Kidney capillary endothelial cell (primary cell): ENCODE results near the gene ABHD13.
"Not testable (repeated sequence)": the region's sequence is repeated elsewhere in the genome, so short reads cannot be mapped to it uniquely, and the experiment has no call there.

Experiments
- DNase-seq: peaks from one replicate; pipeline ENCODE4 v3.0.0-alpha.2; 2018; ENCODE audit warnings: low spot score

The ABHD13 gene

GRCh38 chr13:108218044-108218974, at the start of gene ABHD13:
Gene ABHD13 (plus strand): TSS chr13:108218392. CDS start chr13:108229219, 10,827 bp downstream.
- peak; percentile 89 for DNase-seq

- no peak for DNase-seq
Observed at GRCh38 chr13:108168929-108169328, 49.3 kb upstream of the ABHD13 start.

- DNase-seq, result peak; percentile 14
Observed at GRCh38 chr13:108176685-108177274, 41.4 kb upstream of the ABHD13 start.

- no peak for DNase-seq
Observed at GRCh38 chr13:108178078-108178477, 40.1 kb upstream of the ABHD13 start.

DNA sequence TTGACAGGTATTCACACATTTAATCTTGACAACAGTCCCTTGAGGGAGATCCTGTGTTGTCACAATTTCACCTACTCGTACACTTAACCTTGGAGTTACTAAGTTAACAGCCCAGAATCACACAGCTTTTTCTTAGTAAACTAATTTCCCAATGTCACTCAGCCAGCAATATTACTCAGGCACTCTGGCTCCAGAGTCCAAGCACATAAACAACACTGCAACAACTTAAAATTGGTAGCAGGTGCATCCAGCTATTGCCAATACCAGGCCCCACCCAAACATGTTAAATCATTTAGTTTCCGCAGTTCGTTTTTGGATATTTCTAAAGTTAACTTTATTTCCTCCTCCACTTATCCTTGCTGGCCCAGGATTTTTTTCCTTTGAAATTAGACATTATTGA, 35.5 kb upstream of the ABHD13 start:
- no peak for DNase-seq

- no peak for DNase-seq
Observed at GRCh38 chr13:108185223-108185622, 33.0 kb upstream of the ABHD13 start.

GRCh38 chr13:108188260-108188659, 29.9 kb upstream of the ABHD13 start:
- no peak for DNase-seq

DNA sequence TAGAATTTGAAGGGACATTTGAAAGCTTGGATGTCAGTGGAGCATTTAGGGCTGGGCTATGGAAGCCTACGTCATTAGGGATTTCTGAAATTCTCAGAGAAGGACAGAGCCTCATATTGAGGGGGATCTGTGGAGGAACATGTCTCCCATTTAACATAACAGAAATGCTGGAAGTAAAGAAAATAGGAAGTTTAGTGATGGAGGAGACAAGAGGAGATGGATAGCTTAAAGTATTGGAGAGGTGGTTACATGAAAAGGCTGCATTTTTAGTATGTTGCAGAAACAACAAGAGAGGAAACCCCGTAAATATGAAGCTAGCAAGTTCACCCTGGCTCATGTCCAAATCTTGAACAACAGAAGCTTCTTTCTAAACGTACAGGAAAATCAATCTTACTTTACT, 27.3 kb upstream of the ABHD13 start:
- DNase-seq, result no peak

- DNase-seq, result no peak
Observed at GRCh38 chr13:108193806-108194205, 24.4 kb upstream of the ABHD13 start.

- no peak for DNase-seq
Observed at GRCh38 chr13:108194435-108194936, 23.7 kb upstream of the ABHD13 start.

DNA sequence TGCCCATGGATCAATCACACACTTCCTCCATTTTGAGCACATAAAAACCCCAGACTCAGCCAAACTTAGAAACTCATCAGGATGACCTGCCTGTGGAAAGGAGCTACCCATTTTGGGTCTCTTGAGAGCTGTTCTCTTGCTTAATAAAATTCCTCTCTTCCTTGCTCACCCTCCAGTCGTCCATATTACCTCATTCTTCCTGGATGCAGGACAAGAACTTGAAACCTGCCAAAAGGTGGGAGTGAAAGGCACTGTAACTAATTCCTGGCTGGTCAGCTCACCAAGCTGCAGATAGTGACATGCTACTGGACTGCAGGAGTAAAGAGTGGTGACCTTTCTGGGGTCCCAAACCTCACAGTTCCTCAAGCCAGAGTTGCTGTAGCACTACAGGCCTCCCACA, 23.0 kb upstream of the ABHD13 start:
- DNase-seq, result no peak

DNA sequence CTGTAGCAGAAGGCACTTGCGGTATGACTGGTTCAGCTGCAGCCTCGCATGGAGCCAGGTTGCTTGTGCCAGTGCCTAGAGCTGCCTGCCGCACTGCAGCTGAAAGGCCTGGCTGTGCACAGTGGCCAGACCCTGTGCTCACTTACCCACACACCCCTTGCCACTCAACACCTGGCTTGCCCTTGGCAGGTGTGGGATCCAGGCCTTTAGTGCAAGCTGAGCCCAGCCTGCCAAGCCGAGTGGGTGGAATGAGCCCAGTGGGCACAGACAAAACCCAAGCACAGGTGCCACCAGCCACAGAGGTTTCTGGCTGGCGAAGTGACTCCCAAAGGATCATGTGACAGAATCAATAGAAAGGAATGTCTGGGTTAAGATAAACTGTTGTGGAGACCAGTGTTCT, 22.3 kb upstream of the ABHD13 start:
- DNase-seq, result no peak

DNA sequence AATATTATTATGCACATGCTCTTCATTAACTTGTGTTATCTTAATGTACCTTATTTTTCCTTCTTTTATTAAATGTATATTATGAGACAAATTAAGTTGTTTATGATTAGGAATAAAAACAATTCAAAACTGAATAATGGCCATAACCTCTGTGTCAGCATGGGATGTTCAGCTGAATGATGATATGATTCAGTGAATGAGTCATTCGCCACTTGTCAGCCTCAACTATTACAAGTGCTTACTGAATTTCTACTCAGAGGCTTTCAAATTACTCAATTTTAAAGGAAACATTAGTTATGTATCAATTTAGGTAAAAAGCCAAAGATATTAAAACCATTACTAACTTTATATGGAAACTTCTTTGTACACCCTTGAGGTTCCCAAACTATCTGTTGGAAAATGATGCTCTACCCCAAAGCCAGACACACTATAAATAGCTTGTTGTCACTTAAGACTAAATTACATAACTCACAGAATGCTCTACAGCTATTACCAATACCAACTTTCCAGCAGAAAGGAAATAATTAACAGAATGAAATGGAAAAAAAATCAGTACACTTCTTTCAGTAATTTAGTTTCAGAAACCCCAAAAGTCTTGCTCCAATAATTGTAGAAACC, 17.3 kb upstream of the ABHD13 start:
- DNase-seq, result peak; percentile 39

- DNase-seq, result no peak
Observed at GRCh38 chr13:108210551-108210950, 7.6 kb upstream of the ABHD13 start.

DNA sequence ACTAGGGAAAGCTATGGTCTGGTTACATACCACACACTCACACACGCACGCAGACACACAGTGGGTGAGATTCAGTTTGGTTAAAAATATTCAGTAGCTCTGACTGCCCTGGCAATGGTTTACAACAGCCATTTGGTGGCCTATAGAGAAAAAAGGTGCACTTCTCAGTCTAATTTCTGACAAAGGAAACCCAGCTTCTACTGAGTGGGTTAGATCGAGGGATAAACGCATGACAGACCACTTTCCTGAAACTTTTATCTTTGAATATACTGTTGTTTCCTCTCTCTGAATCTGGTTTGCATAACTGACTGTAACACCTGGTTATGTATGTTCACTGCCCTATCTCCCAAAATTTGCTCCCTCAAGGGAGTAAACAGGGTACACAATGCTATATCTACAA, 5.3 kb upstream of the ABHD13 start:
- no peak for DNase-seq

DNA sequence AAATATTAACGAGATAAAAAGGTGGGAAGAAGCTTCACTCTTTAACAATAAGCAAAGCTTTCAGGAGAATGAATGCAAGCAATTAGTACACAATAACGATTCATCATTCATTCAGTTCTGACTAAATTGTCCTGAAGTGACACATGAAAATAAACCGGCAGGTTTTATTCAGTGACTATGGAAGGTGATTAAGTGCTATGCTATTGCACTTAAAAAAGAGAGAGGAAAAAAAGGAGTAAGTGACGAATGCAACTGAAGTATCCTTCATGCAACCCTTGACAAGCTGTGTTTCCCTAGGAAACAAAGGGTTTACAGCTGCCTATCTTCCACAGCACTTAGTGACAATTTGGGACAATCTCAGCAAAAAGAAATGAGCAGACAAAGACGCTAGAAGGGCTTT, 4.2 kb upstream of the ABHD13 start:
- no peak for DNase-seq

DNA sequence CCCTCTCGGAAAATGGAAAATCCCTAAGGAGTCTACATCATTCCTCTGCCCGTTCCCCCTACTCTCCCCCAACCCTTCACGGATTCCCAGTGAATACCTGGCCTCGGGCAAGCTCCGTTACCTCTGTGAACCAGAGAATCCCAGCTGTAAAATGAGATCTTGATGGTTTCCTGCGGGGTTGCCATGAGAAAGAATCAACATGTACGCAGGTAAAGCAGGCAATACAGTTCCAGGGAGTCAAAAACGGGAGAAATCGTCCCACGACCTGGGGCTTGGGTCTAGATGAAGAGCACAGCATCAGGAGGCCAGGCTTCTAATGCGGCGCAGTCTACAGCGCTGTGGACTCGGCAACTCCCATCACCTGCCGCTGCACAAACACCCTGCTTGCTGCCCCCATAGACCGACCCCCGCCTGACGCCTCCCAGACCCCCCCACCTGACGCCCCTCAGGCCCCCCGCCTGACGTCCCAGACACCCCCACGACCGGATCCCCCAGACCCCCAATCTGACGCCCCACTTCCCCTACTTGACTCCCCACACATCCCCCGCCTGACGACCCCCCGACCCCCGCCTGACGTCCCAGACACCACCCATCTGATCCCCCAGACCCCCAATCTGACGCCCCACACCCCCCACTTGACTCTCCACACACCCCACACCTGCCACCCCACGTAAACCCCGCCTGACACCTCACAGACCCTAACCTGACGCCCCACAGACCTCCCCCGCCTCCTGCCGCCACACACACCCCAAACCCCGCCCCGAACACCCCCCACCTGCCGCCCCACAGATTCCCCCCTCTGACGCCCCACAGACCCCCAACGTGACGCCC, 3.5 kb upstream of the ABHD13 start:
- no peak for DNase-seq

DNA sequence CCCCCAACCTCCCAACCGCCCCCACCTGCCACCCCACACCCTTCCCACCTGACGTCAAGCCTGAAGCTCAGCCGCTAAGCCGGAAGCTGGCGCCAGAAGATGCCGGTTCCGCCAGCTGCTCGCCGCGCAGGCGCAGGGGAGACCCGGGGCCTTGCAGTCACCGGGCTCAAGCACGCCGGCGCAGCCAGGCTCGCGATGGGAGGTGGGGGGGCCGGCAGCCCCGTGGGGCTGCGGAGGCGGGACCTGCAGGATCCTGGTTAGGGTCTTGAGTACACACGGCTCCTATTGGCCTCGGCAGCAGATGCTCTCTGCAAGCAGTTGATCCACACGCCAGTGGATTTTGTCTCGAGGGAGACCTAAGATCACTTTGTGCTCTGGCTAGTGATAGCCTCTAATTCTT, 2.8 kb upstream of the ABHD13 start, which contains the start of gene LIG4:
LIG4 (minus strand) TSS at position 101 of the 400 bp plus-strand sequence. CDS start 4,268 bp downstream, outside the sequence.
- DNase-seq, result peak; percentile 87

- DNase-seq, result not testable (repeated sequence)
Observed at GRCh38 chr13:108217307-108218043, 717 bp upstream of the ABHD13 start.

GRCh38 chr13:108220041-108220440, 1.8 kb downstream of the ABHD13 start:
- DNase-seq, result no peak
